CD4-positive, alpha-beta T cell treated with Interleukin-4 for 4 hours (primary cell): ENCODE data around the gene MYH3.

Source experiments
- DNase-seq: peaks from one replicate; pipeline ENCODE4 v3.0.0-alpha.2; 2020

The MYH3 gene

GRCh38 chr17:10612957-10613744, 44.0 kb downstream of the MYH3 start:
- DNase-seq, result no peak

- DNase-seq, result no peak
Observed at GRCh38 chr17:10610884-10611283, 46.2 kb downstream of the MYH3 start.

GRCh38 chr17:10608244-10608643, 48.9 kb downstream of the MYH3 start:
- no peak for DNase-seq

- no peak for DNase-seq
Observed at GRCh38 chr17:10606110-10606509, 51.0 kb downstream of the MYH3 start.

- no peak for DNase-seq
Observed at GRCh38 chr17:10605221-10605783, 51.8 kb downstream of the MYH3 start.

- DNase-seq, result no peak
Observed at GRCh38 chr17:10604521-10604920, 52.6 kb downstream of the MYH3 start.

- no peak for DNase-seq
Observed at GRCh38 chr17:10603931-10604330, 53.2 kb downstream of the MYH3 start.

GRCh38 chr17:10600571-10600970, 56.5 kb downstream of the MYH3 start:
- DNase-seq, result no peak

- no peak for DNase-seq
Observed at GRCh38 chr17:10598621-10599020, 58.5 kb downstream of the MYH3 start.

GRCh38 chr17:10589553-10590145, 67.5 kb downstream of the MYH3 start:
- no peak for DNase-seq

GRCh38 chr17:10585529-10585928, 71.6 kb downstream of the MYH3 start:
- DNase-seq, result no peak

- DNase-seq, result no peak
Observed at GRCh38 chr17:10583834-10584233, 73.3 kb downstream of the MYH3 start.

GRCh38 chr17:10579270-10579669, 77.8 kb downstream of the MYH3 start:
- no peak for DNase-seq
